HUES6 (cell line): ENCODE measurements around the gene SAMD1.
A peak's percentile ranks its signal among the peaks of the same experiment; 100 is the strongest.

ENCODE experiments used
- H3K27ac ChIP-seq: 2 replicates; pipeline ENCODE4 v1.7.0; 2013; ENCODE audit warnings: low read depth, mild to moderate bottlenecking, low read length, inconsistent platforms
- H3K27me3 ChIP-seq: 2 replicates; pipeline ENCODE4 v1.6.1; 2013; ENCODE audit warnings: low read length; ENCODE audit not compliant: control insufficient read depth, insufficient read depth
- H3K36me3 ChIP-seq: 2 replicates; pipeline ENCODE4 v1.6.1; 2013; ENCODE audit warnings: low read length; ENCODE audit not compliant: control insufficient read depth, insufficient read depth
- H3K4me1 ChIP-seq: 2 replicates; pipeline ENCODE4 v1.6.1; 2013; ENCODE audit warnings: low read length; ENCODE audit not compliant: control insufficient read depth, insufficient read depth
- H3K4me3 ChIP-seq: 2 replicates; pipeline ENCODE4 v1.5.1; 2013; ENCODE audit warnings: low read depth, low read length
- H3K9ac ChIP-seq: one replicate; pipeline ENCODE4 v1.6.1; 2013; ENCODE audit warnings: mild to moderate bottlenecking, low read length
- H3K9me3 ChIP-seq: 2 replicates; pipeline ENCODE4 v1.6.1; 2013; ENCODE audit warnings: low read depth, low read length; ENCODE audit not compliant: control insufficient read depth, insufficient read depth

SAMD1 gene

GRCh38 chr19:14072535-14073260, 17.9 kb downstream of the SAMD1 start, which contains the start of gene MISP3:
Gene MISP3 (plus strand): TSS chr19:14072786. CDS start chr19:14073310, 524 bp downstream.
- peak within 1 kb of the TSS; percentile 50 for H3K9ac ChIP-seq
- peaks cover 19% of the 10 kb centered on the region; the same call in 1 of the 2 replicates for H3K4me1 ChIP-seq
- H3K4me3 ChIP-seq = peak within 1 kb of the TSS; percentile 70
- no peaks in the 10 kb centered on the region for H3K9me3 ChIP-seq
- H3K27me3 ChIP-seq = peaks cover 55% of the 10 kb centered on the region
- no peaks in the 10 kb centered on the region for H3K36me3 ChIP-seq
- H3K27ac ChIP-seq = no peak within 1 kb of the TSS

DNA sequence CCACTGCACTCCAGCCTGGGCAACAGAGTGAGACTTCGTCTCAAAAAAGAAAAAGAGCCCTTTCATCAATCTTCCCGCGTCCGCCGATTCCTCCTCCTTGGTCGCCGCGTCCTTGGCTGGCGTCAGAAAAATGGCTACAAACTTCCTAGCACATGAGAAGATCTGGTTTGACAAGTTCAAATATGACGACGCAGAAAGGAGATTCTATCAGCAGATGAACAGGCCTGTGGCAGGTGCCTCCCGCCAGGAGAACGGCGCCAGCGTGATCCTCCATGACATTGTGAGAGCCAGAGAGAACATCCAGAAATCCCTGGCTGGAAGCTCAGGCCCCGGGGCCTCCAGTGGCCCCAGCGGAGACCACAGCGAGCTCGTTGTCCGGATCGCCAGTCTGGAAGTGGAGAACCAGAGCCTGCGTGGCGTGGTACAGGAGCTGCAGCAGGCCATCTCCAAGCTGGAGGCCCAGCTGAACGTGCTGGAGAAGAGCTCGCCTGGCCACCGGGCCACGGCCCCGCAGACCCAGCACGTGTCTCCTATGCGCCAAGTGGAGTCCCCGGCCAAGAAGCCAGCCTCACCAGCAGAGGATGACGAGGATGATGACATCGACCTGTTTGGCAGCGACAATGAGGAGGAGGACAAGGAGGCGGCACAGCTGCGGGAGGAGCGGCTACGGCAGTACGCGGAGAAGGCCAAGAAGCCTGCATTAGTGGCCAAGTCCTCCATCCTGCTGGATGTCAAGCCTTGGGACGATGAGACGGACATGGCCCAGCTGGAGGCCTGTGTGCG, 20.1 kb downstream of the SAMD1 start:
- Histone ChIP-seq H3K27ac (no peak overlapping the region), H3K9me3 (no peaks in the 10 kb centered on the region), H3K4me1 (peaks cover 19% of the 10 kb centered on the region; the same call in 1 of the 2 replicates), H3K36me3 (no peaks in the 10 kb centered on the region), H3K27me3 (peaks cover 41% of the 10 kb centered on the region), H3K4me3 (no peak overlapping the region), H3K9ac (no peak overlapping the region)

GRCh38 chr19:14066134-14066533, 24.4 kb downstream of the SAMD1 start:
- Histone ChIP-seq H3K36me3 (no peaks in the 10 kb centered on the region), H3K9me3 (no peaks in the 10 kb centered on the region), H3K9ac (no peak overlapping the region), H3K27ac (no peak overlapping the region), H3K4me1 (no peaks in the 10 kb centered on the region), H3K4me3 (no peak overlapping the region), H3K27me3 (peaks cover 8% of the 10 kb centered on the region)

- Histone ChIP-seq H3K27me3 (peaks cover 19% of the 10 kb centered on the region), H3K4me1 (peaks cover 4% of the 10 kb centered on the region; the same call in 1 of the 2 replicates), H3K9me3 (no peaks in the 10 kb centered on the region), H3K9ac (no peak overlapping the region), H3K36me3 (no peaks in the 10 kb centered on the region), H3K27ac (no peak overlapping the region), H3K4me3 (no peak overlapping the region)
These were observed 27.4 kb downstream of the SAMD1 start for GRCh38 chr19:14063105-14063504.

- no peaks in the 10 kb centered on the region for H3K9me3 ChIP-seq
- peaks cover 5% of the 10 kb centered on the region; the same call in 1 of the 2 replicates for H3K4me1 ChIP-seq
- peaks cover 22% of the 10 kb centered on the region for H3K27me3 ChIP-seq
- no peak overlapping the region for H3K27ac ChIP-seq
- no peaks in the 10 kb centered on the region for H3K36me3 ChIP-seq
- no peak overlapping the region for H3K4me3 ChIP-seq
- H3K9ac ChIP-seq = no peak overlapping the region
These were observed 28.0 kb downstream of the SAMD1 start for GRCh38 chr19:14062558-14062855.

DNA sequence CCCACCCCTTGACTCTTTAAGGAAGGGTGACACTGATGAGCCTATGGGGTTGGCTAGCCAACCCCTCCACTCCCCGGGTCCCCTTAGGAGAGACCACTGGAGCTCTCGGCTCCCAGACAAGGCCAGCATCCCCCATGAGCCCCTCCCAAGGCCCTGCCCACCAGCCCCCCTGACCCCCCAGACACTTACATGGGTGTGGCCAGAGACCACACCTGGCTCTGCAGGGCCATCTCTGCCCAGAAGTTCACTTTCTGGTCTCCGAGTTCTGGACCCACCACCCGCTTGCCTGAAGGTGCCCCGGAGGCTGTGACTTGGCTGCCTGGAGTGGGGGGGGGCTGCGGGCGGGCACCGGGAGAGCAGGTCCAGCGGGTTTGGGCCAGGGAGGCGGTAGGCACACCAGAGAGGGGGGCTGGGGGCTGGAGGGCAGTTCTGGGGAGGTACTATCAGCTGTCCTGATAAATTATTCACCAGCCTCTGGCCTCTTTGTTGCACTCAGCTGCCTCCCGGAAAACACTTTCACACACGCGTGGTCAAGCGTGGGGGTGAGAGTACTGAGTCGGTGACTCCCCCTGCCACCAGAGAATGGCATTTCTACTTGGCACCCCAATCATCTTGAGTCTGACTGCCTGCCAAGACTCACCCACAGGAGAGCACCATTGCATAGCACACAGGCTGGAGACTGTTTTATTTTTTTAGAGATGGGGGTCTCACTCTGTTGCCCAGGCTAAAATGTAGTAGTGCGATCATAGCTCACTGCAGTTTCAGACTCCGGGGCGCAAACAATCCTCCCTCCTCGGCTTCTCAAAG, 28.6 kb downstream of the SAMD1 start, which contains the start of gene PALM3:
Gene PALM3 (minus strand): TSS at position 326 of the 807 bp plus-strand sequence. CDS start 96 bp downstream, at position 230.
- no peaks in the 10 kb centered on the region for H3K36me3 ChIP-seq
- H3K9ac ChIP-seq = no peak within 1 kb of the TSS
- H3K27me3 ChIP-seq = peaks cover 22% of the 10 kb centered on the region
- no peak within 1 kb of the TSS for H3K27ac ChIP-seq
- H3K4me1 ChIP-seq = peaks cover 5% of the 10 kb centered on the region; the same call in 1 of the 2 replicates
- H3K4me3 ChIP-seq = no peak within 1 kb of the TSS
- H3K9me3 ChIP-seq = no peaks in the 10 kb centered on the region

DNA sequence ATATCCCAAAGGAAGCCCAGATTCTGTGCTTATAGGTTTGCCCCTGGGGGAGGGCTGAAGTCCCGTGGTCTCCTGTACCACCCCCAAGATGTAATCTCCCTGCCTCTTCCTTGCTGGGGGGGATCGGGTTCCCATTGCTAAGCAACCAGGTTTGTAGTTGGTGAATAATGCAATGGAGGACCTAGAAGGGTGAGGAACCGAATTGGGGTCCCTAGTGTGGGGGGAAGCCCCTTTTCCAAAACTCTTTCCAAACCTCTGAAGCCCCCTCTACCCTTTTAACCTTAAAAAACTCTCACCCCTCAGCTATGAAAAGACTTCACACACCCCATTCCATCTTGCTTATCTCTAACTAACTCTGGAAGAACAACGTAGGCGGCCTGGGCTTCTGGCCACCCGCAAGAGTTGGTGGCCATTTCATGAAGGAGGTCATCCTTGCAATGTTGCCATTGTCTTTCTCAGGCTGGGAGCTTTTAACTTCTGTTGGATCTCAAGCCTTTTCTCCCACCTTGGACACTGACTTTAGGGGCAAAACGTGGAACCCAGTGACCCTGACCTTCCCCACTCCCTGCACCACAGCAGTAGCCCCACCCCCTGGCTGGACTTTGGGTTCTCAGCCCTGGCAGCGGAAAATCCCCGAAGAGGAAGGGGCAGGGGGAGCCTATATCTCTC, 29.3 kb downstream of the SAMD1 start:
- Histone ChIP-seq H3K9me3 (no peaks in the 10 kb centered on the region), H3K27me3 (peaks cover 22% of the 10 kb centered on the region), H3K9ac (no peak overlapping the region), H3K4me3 (no peak overlapping the region), H3K27ac (no peak overlapping the region), H3K36me3 (no peaks in the 10 kb centered on the region), H3K4me1 (peaks cover 5% of the 10 kb centered on the region; the same call in 1 of the 2 replicates)

GRCh38 chr19:14059652-14060155, 30.8 kb downstream of the SAMD1 start:
- Histone ChIP-seq H3K4me1 (peaks cover 5% of the 10 kb centered on the region; the same call in 1 of the 2 replicates), H3K9me3 (no peaks in the 10 kb centered on the region), H3K27ac (no peak overlapping the region), H3K9ac (no peak overlapping the region), H3K27me3 (peaks cover 22% of the 10 kb centered on the region), H3K4me3 (no peak overlapping the region), H3K36me3 (no peaks in the 10 kb centered on the region)

- Histone ChIP-seq H3K4me3 (no peak overlapping the region), H3K9ac (no peak overlapping the region), H3K9me3 (no peaks in the 10 kb centered on the region), H3K4me1 (peaks cover 5% of the 10 kb centered on the region; the same call in 1 of the 2 replicates), H3K27ac (no peak overlapping the region), H3K27me3 (peaks cover 22% of the 10 kb centered on the region), H3K36me3 (no peaks in the 10 kb centered on the region)
These were observed 31.5 kb downstream of the SAMD1 start for GRCh38 chr19:14059093-14059480.
